H1 (cell line): ENCODE results near the gene NAV2. TPM values are rescaled to one million over a fixed set of nuclear protein-coding genes. Genes with fewer than 3 reads are reported as not detected.
A peak's percentile ranks its signal among the peaks of the same experiment; 100 is the strongest.

Experiments
- CTCF ChIA-PET: fragments of 300-600 bp; sonication (Branson Sonifier 250); formaldehyde crosslinking; loops from one replicate; lab custom pipeline; 2021; ENCODE audit not compliant: partially characterized antibody; lab: Charles Lee
- POLR2A ChIA-PET: fragments of 300-600 bp; sonication (Branson Sonifier 250); formaldehyde crosslinking; loops from one replicate; lab custom pipeline; 2021; ENCODE audit warnings: inconsistent platforms; ENCODE audit not compliant: partially characterized antibody; lab: Charles Lee
- DNase-seq, 2 experiments: peaks; one replicate each; pipeline versions ENCODE4 v3.0.0 to v3.0.0-alpha.2; 2010 to 2022; ENCODE audit warnings: low spot score in 2 of 2, low read depth in 1 of 2, mixed read lengths in 1 of 2
- FAIRE-seq: peaks from 2 replicates; lab custom pipeline; 2011; peaks lifted over from hg19 to GRCh38; lab: Jason Lieb, UNC
- H2AFZ ChIP-seq: 2 replicates; pipeline ENCODE4 v1.8.1; 2012; ENCODE audit warnings: low read length, inconsistent platforms
- H2AK5ac ChIP-seq: 2 replicates; pipeline ENCODE4 v1.6.1; 2013; ENCODE audit warnings: low read depth, low read length
- H2BK120ac ChIP-seq: replicated peaks from 2 replicates; pipeline ENCODE3; 2013; ENCODE audit warnings: low read depth, low read length, inconsistent platforms
- H2BK12ac ChIP-seq: 2 replicates; pipeline ENCODE4 v1.6.1; 2013; ENCODE audit warnings: low read depth, low read length
- H2BK15ac ChIP-seq: 2 replicates; pipeline ENCODE4 v1.6.1; 2013; ENCODE audit warnings: low read length
- H2BK20ac ChIP-seq: 2 replicates; pipeline ENCODE4 v1.6.1; 2013; ENCODE audit warnings: low read length
- H2BK5ac ChIP-seq: 2 replicates; pipeline ENCODE4 v1.6.1; 2013; ENCODE audit warnings: low read depth, low read length
- H3K14ac ChIP-seq: 2 replicates; pipeline ENCODE4 v1.6.1; 2013; ENCODE audit warnings: inconsistent platforms; ENCODE audit not compliant: insufficient read length
- H3K18ac ChIP-seq: 2 replicates; pipeline ENCODE4 v1.6.1; 2013; ENCODE audit warnings: low read length; ENCODE audit errors: extremely low read depth
- H3K23ac ChIP-seq: 2 replicates; pipeline ENCODE4 v1.6.1; 2013; ENCODE audit warnings: inconsistent platforms; ENCODE audit not compliant: insufficient read length
- H3K23me2 ChIP-seq: 2 replicates; pipeline ENCODE4 v1.6.1; 2013; ENCODE audit warnings: low read depth, low read length
- H3K27ac ChIP-seq: 2 replicates; pipeline ENCODE4 v1.6.1; 2011; ENCODE audit warnings: low read depth, low read length, inconsistent platforms
- H3K27me3 ChIP-seq, 4 experiments: replicated peaks in 1 of 4; 1 replicate in 1 of 4; 2 replicates in 3 of 4; pipeline versions ENCODE4 v1.6.1 to v1.8.1; 2011 to 2013; ENCODE audit warnings: low read length in 3 of 4, mild to moderate bottlenecking in 3 of 4, inconsistent platforms in 2 of 4, mixed read lengths in 2 of 4, moderate library complexity in 1 of 4; ENCODE audit not compliant: control insufficient read depth in 3 of 4, insufficient read depth in 3 of 4; ENCODE audit errors: extremely low read depth in 1 of 4
- H3K36me3 ChIP-seq, 4 experiments: 2 replicates each; pipeline versions ENCODE4 v1.6.1 to v1.8.1; 2011 to 2013; ENCODE audit warnings: mild to moderate bottlenecking in 4 of 4, low read length in 3 of 4, moderate library complexity in 2 of 4, control low read depth in 1 of 4, inconsistent platforms in 1 of 4; ENCODE audit not compliant: insufficient read depth in 4 of 4, control insufficient read depth in 2 of 4
- H3K4ac ChIP-seq: replicated peaks from 2 replicates; pipeline ENCODE3; 2013; ENCODE audit warnings: low read length, low read depth, mixed read lengths, inconsistent platforms; ENCODE audit not compliant: insufficient read length
- H3K4me1 ChIP-seq, 4 experiments: replicated peaks in 1 of 4; 1 replicate in 1 of 4; 2 replicates in 3 of 4; pipeline versions ENCODE4 v1.6.1 to v1.8.1; 2011 to 2013; ENCODE audit warnings: low read length in 3 of 4, inconsistent platforms in 2 of 4, mixed read lengths in 1 of 4; ENCODE audit not compliant: insufficient read depth in 4 of 4, control insufficient read depth in 3 of 4
- H3K4me2 ChIP-seq, 2 experiments: 2 replicates each; pipeline versions ENCODE4 v1.6.1 to v1.8.1; 2011 to 2013; ENCODE audit warnings: low read depth in 2 of 2, low read length in 2 of 2, control low read depth in 1 of 2, inconsistent platforms in 1 of 2, mild to moderate bottlenecking in 1 of 2; ENCODE audit not compliant: insufficient read depth in 1 of 2
- H3K4me3 ChIP-seq, 4 experiments: fragments of 200-600, 300-600 bp in 1 of 4; sonication (generic), shearing (Covaris generic), sonication (Bioruptor Twin) in 1 of 4; 2 replicates each; pipeline versions ENCODE4 v1.5.1 to v1.8.1; 2011 to 2016; ENCODE audit warnings: low read length in 4 of 4, low read depth in 3 of 4, control low read depth in 2 of 4, inconsistent platforms in 2 of 4, mild to moderate bottlenecking in 2 of 4, mixed read lengths in 1 of 4, moderate library complexity in 1 of 4; ENCODE audit not compliant: insufficient read depth in 2 of 4; ENCODE audit errors: extremely low read depth in 1 of 4
- H3K56ac ChIP-seq: replicated peaks from 2 replicates; pipeline ENCODE3; 2013; ENCODE audit warnings: low read depth, mild to moderate bottlenecking, mixed read lengths, low read length, inconsistent platforms; ENCODE audit not compliant: insufficient read length
- H3K79me1 ChIP-seq: 2 replicates; pipeline ENCODE4 v1.6.1; 2013; ENCODE audit warnings: low read depth, low read length, control low read depth
- H3K79me2 ChIP-seq, 2 experiments: 2 replicates each; pipeline versions ENCODE4 v1.6.1 to v1.8.1; 2012 to 2013; ENCODE audit warnings: low read length in 2 of 2, mild to moderate bottlenecking in 2 of 2, inconsistent platforms in 1 of 2; ENCODE audit not compliant: insufficient read depth in 2 of 2, control insufficient read depth in 1 of 2
- H3K9ac ChIP-seq, 4 experiments: replicated peaks in 1 of 4; 1 replicate in 1 of 4; 2 replicates in 3 of 4; pipeline versions ENCODE4 v1.6.1 to v1.8.1; 2011 to 2013; ENCODE audit warnings: low read depth in 3 of 4, low read length in 3 of 4, control low read depth in 2 of 4, mild to moderate bottlenecking in 2 of 4, moderate library complexity in 2 of 4, inconsistent platforms in 1 of 4; ENCODE audit errors: extremely low read depth in 1 of 4
- H3K9me3 ChIP-seq, 2 experiments: 2 replicates each; pipeline versions ENCODE4 v1.6.1 to v1.8.1; 2012 to 2013; ENCODE audit warnings: mild to moderate bottlenecking in 2 of 2, moderate library complexity in 2 of 2, control low read depth in 1 of 2, inconsistent platforms in 1 of 2, low read depth in 1 of 2, low read length in 1 of 2, mixed read lengths in 1 of 2; ENCODE audit not compliant: insufficient read depth in 2 of 2
- H4K20me1 ChIP-seq, 2 experiments: replicated peaks in 1 of 2; 2 replicates each; pipeline versions ENCODE3 to v1.8.1; 2011 to 2013; ENCODE audit warnings: inconsistent platforms in 2 of 2, low read length in 2 of 2, mild to moderate bottlenecking in 1 of 2; ENCODE audit not compliant: insufficient read depth in 2 of 2, control insufficient read depth in 1 of 2
- H4K5ac ChIP-seq: 2 replicates; pipeline ENCODE4 v1.6.1; 2013; ENCODE audit warnings: low read length, low read depth, mixed read lengths, inconsistent platforms; ENCODE audit not compliant: insufficient read length
- H4K8ac ChIP-seq: 2 replicates; pipeline ENCODE4 v1.8.0; 2013; ENCODE audit warnings: mild to moderate bottlenecking, moderate library complexity, low read length, inconsistent platforms; ENCODE audit not compliant: insufficient read depth; ENCODE audit errors: extremely low read depth
- H4K91ac ChIP-seq: replicated peaks from 2 replicates; pipeline ENCODE3; 2013; ENCODE audit warnings: low read length, mixed read lengths, inconsistent platforms; ENCODE audit not compliant: insufficient read length
- GABPA ChIP-seq: IDR thresholded peaks from 2 replicates; pipeline ENCODE4 v1.6.1; 2011; ENCODE audit warnings: mild to moderate bottlenecking, low read length, moderate library complexity, borderline replicate concordance; ENCODE audit not compliant: insufficient read depth
- RAD21 ChIP-seq, 2 experiments: IDR thresholded peaks in 1 of 2; conservative IDR thresholded peaks in 1 of 2; 2 replicates each; pipeline ENCODE4 v1.6.1; 2011; ENCODE audit warnings: low read depth in 2 of 2, low read length in 2 of 2, improper control_type of control experiment in 1 of 2, inconsistent platforms in 1 of 2, mild to moderate bottlenecking in 1 of 2, moderate library complexity in 1 of 2
- WGBS, 2 experiments: shearing (Covaris generic) in 1 of 2; methylation state at CpG; one replicate each; pipeline versions ENCODE4 v1.1.6 to v1.1.7; 2013 to 2015; ENCODE audit warnings: low lambda C conversion rate in 2 of 2, mixed read lengths in 2 of 2, inconsistent platforms in 1 of 2, low coverage in 1 of 2, missing lambda C conversion rate in 1 of 2; ENCODE audit not compliant: insufficient replicate concordance in 2 of 2, insufficient coverage in 1 of 2, insufficient read length in 1 of 2; ENCODE audit errors: extremely low coverage in 1 of 2, missing lambda C conversion rate in 1 of 2; 5-methylcytosine and 5-hydroxymethylcytosine counted together
- polyA plus RNA-seq, 7 experiments: library from polyadenylated mRNA; depleted of rRNA in 3 of 7; stranded (reverse) in 5 of 7; unstranded in 2 of 7; fragments of >200 nt in 5 of 7; fragments of 200-250 nt in 2 of 7; gene quantifications; 1 replicate in 5 of 7; 2 replicates in 1 of 7; 4 replicates in 1 of 7; pipeline versions ENCODE4 v1.2.1 to v1.2.3, GENCODE V29; 2011 to 2013; ENCODE audit warnings: missing spikeins in 2 of 7, mixed read lengths in 2 of 7
- total RNA-seq: library from RNA; stranded (reverse); fragmentation: NEBNext Ultra II Directional; extraction: Animal tissue kit (Norgen Biotek cat#: 25700); gene quantifications from 2 replicates; pipeline ENCODE4 v1.2.1, GENCODE V29; 2021

The NAV2 gene
- total and polyA plus RNA-seq, 2 of the 8 experiments (the other 6 are each of a cell fraction or from before 2014, with no cell fraction given): 35.6 to 73.6 TPM

DNA sequence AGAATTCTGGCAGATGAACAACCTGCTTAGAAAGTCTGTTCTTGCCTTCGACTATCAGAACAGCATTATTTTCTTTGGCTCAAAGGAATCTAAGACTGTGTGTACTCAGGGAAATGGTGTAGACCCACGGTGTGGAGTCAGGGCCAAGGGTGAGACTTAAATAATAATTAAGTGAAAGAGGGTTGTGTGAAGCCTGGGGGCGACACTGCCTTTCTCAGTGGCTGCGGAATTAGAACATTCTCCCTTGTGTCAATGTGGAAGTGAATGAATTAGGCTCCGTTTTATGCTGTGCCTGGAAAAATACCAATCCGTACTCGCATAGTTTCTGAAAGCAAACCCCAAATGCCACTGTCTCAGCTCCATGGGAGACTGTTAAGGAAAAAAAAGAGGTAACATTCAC, 50.7 kb downstream of the NAV2 start:
- Histone ChIP-seq H3K18ac (no peak overlapping the region), H2BK15ac (no peak overlapping the region), H3K4me3 (no peak overlapping the region), H3K9me3 (no peaks in the 10 kb centered on the region), H4K8ac (no peak overlapping the region), H3K79me1 (no peaks in the 10 kb centered on the region), H3K23me2 (no peaks in the 10 kb centered on the region)
- TF ChIP-seq GABPA (no peak), RAD21 (IDR thresholded peaks at IDR 0.05 in 1 of 2, conservative IDR thresholded peaks at IDR 0.05 in 1 of 2; ENCODE audit: low read depth in 2 of 2, low read length in 2 of 2) (peak in 1 of 2 experiments; percentile 22; a peak in 2 of 4 replicates)
- TF ChIP-seq, all 59 proteins: peak for 1
- CTCF ChIA-PET: interaction anchor here (0.6 to 1.7 kb wide), 5 partner anchors 9 to 101 kb away, joined by 3 to 5 read pairs (median 4); no protein-coding TSS in a partner anchor
- H2AK5ac ChIP-seq: no peak overlapping the region
- no peaks in the 10 kb centered on the region for H3K27me3 ChIP-seq
- FAIRE-seq (no peak), DNase-seq (no peak)
- H3K4ac ChIP-seq: no peak overlapping the region
- no peak overlapping the region for H2BK120ac ChIP-seq
- no peak overlapping the region for H3K56ac ChIP-seq
- peaks cover 0 to 3% (median 0%) of the 10 kb centered on the region in 4 experiments; a peak in 1 of 8 replicates for H3K36me3 ChIP-seq
- H2BK20ac ChIP-seq: no peak overlapping the region
- H3K4me1 ChIP-seq: peaks cover 0 to 10% (median 9%) of the 10 kb centered on the region in 4 experiments; a peak in 6 of 7 replicates
- H4K91ac ChIP-seq: no peak overlapping the region
- 73% methylated on average over 7 of the region's 7 CpGs; no CpG with 5 or more reads in 1 of the 2 experiments for WGBS, 2 experiments
- POLR2A ChIA-PET: no interaction called here
- H3K23ac ChIP-seq: no peak overlapping the region
- H2AFZ ChIP-seq: no peak overlapping the region
- no peak overlapping the region for H3K27ac ChIP-seq
- H3K4me2 ChIP-seq: no peak overlapping the region
- H3K79me2 ChIP-seq: no peaks in the 10 kb centered on the region
- H3K9ac ChIP-seq: peak overlapping the region in 1 of 4 experiments; percentile 33; a peak in 1 of 7 replicates
- no peaks in the 10 kb centered on the region for H4K20me1 ChIP-seq
- 0 out of 2 replicates have a peak overlapping the region, but pooled peaks have one; percentile 56 for H2BK12ac ChIP-seq
- no peak overlapping the region for H4K5ac ChIP-seq
- H2BK5ac ChIP-seq: no peak overlapping the region
- no peak overlapping the region for H3K14ac ChIP-seq
